ENCODE results near the gene CCR8.

CCR8 gene

GRCh38 chr3:39287216-39288164, 42.0 kb upstream of the CCR8 start:
- H3K9ac ChIP-seq (ENCODE audit: low read depth, low read length, poor library complexity), result no peak overlapping the region

DNA sequence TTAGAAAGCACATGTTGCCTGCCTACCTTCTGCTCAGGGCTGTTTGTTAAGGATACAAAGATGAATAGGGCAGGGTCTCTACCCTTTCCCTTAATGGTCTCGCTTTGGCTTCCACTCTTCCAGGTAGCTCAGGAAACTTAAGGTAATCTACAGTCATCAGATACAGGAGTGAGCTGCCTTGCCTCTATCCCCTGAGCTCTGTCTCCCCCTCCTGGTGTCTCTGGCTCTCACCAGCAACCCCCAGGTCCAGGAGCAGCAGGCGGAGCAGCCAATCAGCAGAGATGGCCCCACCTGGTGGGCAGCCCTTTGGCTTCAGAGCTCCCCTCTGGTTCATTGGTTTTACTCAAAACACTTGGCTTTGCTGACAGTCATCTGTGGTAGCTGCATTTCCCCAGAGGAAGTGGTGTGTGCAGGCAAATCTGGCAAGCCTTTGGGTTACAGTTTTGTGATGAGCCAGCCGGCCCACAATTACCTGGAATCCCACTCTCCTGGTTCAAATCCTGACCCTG, 41.2 kb upstream of the CCR8 start:
- H2AFZ ChIP-seq (ENCODE audit: low read length), result no peak overlapping the region
- H3K23ac ChIP-seq (ENCODE audit: low read depth, low read length, poor library complexity), result no peak overlapping the region
- H2BK120ac ChIP-seq (ENCODE audit: low read depth, low read length), result no peak overlapping the region
- H3K9me3 ChIP-seq (replicated peaks in 1 of 2; ENCODE audit: control insufficient read depth in 2 of 2, insufficient read depth in 1 of 2, low read depth in 1 of 2, low read length in 2 of 2), result no peaks in the 10 kb centered on the region
- H3K27ac ChIP-seq (replicated peaks; ENCODE audit: low read length), result no peak overlapping the region
- no peaks in the 10 kb centered on the region for H3K36me3 ChIP-seq (replicated peaks in 1 of 2; ENCODE audit: control insufficient read depth in 2 of 2, insufficient read depth in 2 of 2, low read length in 2 of 2)
- no peaks in the 10 kb centered on the region for H3K79me1 ChIP-seq (ENCODE audit: low read depth, low read length)
- no peak overlapping the region for H3K4ac ChIP-seq (ENCODE audit: low read length)
- H2BK12ac ChIP-seq (ENCODE audit: low read length), result no peak overlapping the region
- H2BK5ac ChIP-seq (ENCODE audit: low read length), result no peak overlapping the region
- no peak overlapping the region for H3K14ac ChIP-seq (ENCODE audit: low read length)
- H2BK15ac ChIP-seq (ENCODE audit: low read length), result no peak overlapping the region
- no peak overlapping the region for H3K18ac ChIP-seq (ENCODE audit: low read length)
- no peaks in the 10 kb centered on the region for H3K4me1 ChIP-seq (ENCODE audit: control insufficient read depth in 2 of 2, insufficient read depth in 1 of 2, low read depth in 1 of 2, low read length in 2 of 2)
- no peak overlapping the region for H3K9ac ChIP-seq (ENCODE audit: low read depth, low read length, poor library complexity)
- H3K4me2 ChIP-seq (ENCODE audit: insufficient read depth, low read length, poor library complexity, severe bottlenecking), result no peak overlapping the region
- H4K91ac ChIP-seq (ENCODE audit: low read depth, low read length, poor library complexity), result no peak overlapping the region
- H3K27me3 ChIP-seq (ENCODE audit: control insufficient read depth in 3 of 3, insufficient read depth in 3 of 3, low read depth in 1 of 3, low read length in 3 of 3), result no peaks in the 10 kb centered on the region
- WGBS, 2 donors (ENCODE audit: extremely low coverage in 2 of 2, insufficient read length in 2 of 2, insufficient replicate concordance in 1 of 2), result no CpG with 5 or more reads among the region's 3 CpGs
- no peak overlapping the region for H4K8ac ChIP-seq (ENCODE audit: low read depth, low read length)
- no peak overlapping the region for H3K4me3 ChIP-seq (ENCODE audit: low read length in 2 of 2)
- H2AK5ac ChIP-seq (ENCODE audit: low read depth, low read length), result no peak overlapping the region
- DNase-seq (ENCODE audit: low spot score), result peak; percentile 76

More at GRCh38 chr3:39287216-39288164, 42.0 kb upstream of the CCR8 start:
- Histone ChIP-seq H2AFZ (ENCODE audit: low read length) (no peak overlapping the region), H3K4me3 (ENCODE audit: low read length in 2 of 2) (no peak overlapping the region), H2AK5ac (ENCODE audit: low read depth, low read length) (no peak overlapping the region), H3K4me2 (ENCODE audit: insufficient read depth, low read length, poor library complexity, severe bottlenecking) (no peak overlapping the region), H3K27ac (replicated peaks; ENCODE audit: low read length) (no peak overlapping the region), H3K23ac (ENCODE audit: low read depth, low read length, poor library complexity) (no peak overlapping the region), H2BK5ac (ENCODE audit: low read length) (no peak overlapping the region), H3K27me3 (ENCODE audit: control insufficient read depth in 3 of 3, insufficient read depth in 3 of 3, low read depth in 1 of 3, low read length in 3 of 3) (no peaks in the 10 kb centered on the region), H3K14ac (ENCODE audit: low read length) (no peak overlapping the region), H4K91ac (ENCODE audit: low read depth, low read length, poor library complexity) (no peak overlapping the region), H4K8ac (ENCODE audit: low read depth, low read length) (no peak overlapping the region), H2BK120ac (ENCODE audit: low read depth, low read length) (no peak overlapping the region), H3K4ac (ENCODE audit: low read length) (no peak overlapping the region), H3K36me3 (replicated peaks in 1 of 2; ENCODE audit: control insufficient read depth in 2 of 2, insufficient read depth in 2 of 2, low read length in 2 of 2) (no peaks in the 10 kb centered on the region), H3K4me1 (ENCODE audit: control insufficient read depth in 2 of 2, insufficient read depth in 1 of 2, low read depth in 1 of 2, low read length in 2 of 2) (no peaks in the 10 kb centered on the region), H2BK15ac (ENCODE audit: low read length) (no peak overlapping the region), H3K18ac (ENCODE audit: low read length) (no peak overlapping the region), H3K9me3 (replicated peaks in 1 of 2; ENCODE audit: control insufficient read depth in 2 of 2, insufficient read depth in 1 of 2, low read depth in 1 of 2, low read length in 2 of 2) (no peaks in the 10 kb centered on the region), H2BK12ac (ENCODE audit: low read length) (no peak overlapping the region), H3K79me1 (ENCODE audit: low read depth, low read length) (no peaks in the 10 kb centered on the region)
- no CpG with 5 or more reads among the region's 8 CpGs for WGBS, 2 donors (ENCODE audit: extremely low coverage in 2 of 2, insufficient read length in 2 of 2, insufficient replicate concordance in 1 of 2)
- DNase-seq (ENCODE audit: low spot score), result no peak

GRCh38 chr3:39289107-39289506, 40.4 kb upstream of the CCR8 start:
- Histone ChIP-seq H3K4me1 (ENCODE audit: control insufficient read depth in 2 of 2, insufficient read depth in 1 of 2, low read depth in 1 of 2, low read length in 2 of 2) (no peaks in the 10 kb centered on the region), H2BK12ac (ENCODE audit: low read length) (no peak overlapping the region), H3K18ac (ENCODE audit: low read length) (no peak overlapping the region), H3K4me3 (ENCODE audit: low read length in 2 of 2) (no peak overlapping the region), H4K8ac (ENCODE audit: low read depth, low read length) (no peak overlapping the region), H2AFZ (ENCODE audit: low read length) (no peak overlapping the region), H3K14ac (ENCODE audit: low read length) (no peak overlapping the region), H3K4me2 (ENCODE audit: insufficient read depth, low read length, poor library complexity, severe bottlenecking) (no peak overlapping the region), H3K23ac (ENCODE audit: low read depth, low read length, poor library complexity) (no peak overlapping the region), H4K91ac (ENCODE audit: low read depth, low read length, poor library complexity) (no peak overlapping the region), H3K27ac (replicated peaks; ENCODE audit: low read length) (no peak overlapping the region), H2BK120ac (ENCODE audit: low read depth, low read length) (no peak overlapping the region), H3K9ac (ENCODE audit: low read depth, low read length, poor library complexity) (no peak overlapping the region), H2AK5ac (ENCODE audit: low read depth, low read length) (no peak overlapping the region), H2BK5ac (ENCODE audit: low read length) (no peak overlapping the region), H3K27me3 (ENCODE audit: control insufficient read depth in 3 of 3, insufficient read depth in 3 of 3, low read depth in 1 of 3, low read length in 3 of 3) (no peaks in the 10 kb centered on the region), H3K9me3 (replicated peaks in 1 of 2; ENCODE audit: control insufficient read depth in 2 of 2, insufficient read depth in 1 of 2, low read depth in 1 of 2, low read length in 2 of 2) (no peaks in the 10 kb centered on the region), H2BK15ac (ENCODE audit: low read length) (no peak overlapping the region), H3K4ac (ENCODE audit: low read length) (no peak overlapping the region), H3K79me1 (ENCODE audit: low read depth, low read length) (no peaks in the 10 kb centered on the region), H3K36me3 (replicated peaks in 1 of 2; ENCODE audit: control insufficient read depth in 2 of 2, insufficient read depth in 2 of 2, low read length in 2 of 2) (no peaks in the 10 kb centered on the region)
- no peak for DNase-seq (ENCODE audit: low spot score)
- WGBS, 2 donors (ENCODE audit: extremely low coverage in 2 of 2, insufficient read length in 2 of 2, insufficient replicate concordance in 1 of 2), result no CpG with 5 or more reads among the region's 4 CpGs

DNA sequence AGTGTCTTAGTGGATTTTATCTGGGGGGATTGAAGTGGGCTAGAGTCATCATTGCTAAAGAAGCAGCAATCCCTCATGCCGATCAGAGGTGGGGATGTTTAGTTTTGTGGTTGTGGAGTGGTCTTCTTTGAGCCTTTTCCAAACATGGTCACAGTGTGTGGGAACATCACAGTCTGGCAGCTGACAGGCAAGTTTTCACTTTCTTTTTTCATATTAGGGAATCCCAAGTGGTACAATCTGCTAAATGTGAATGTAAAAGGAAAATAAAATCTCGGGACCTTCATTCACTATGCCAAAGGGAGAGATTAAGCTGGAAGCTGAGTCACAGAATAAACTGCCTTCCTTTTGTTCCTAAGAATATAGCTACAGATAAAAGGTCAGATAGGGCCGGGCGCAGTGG, 39.3 kb upstream of the CCR8 start:
- H3K14ac ChIP-seq (ENCODE audit: low read length), result no peak overlapping the region
- H3K36me3 ChIP-seq (replicated peaks in 1 of 2; ENCODE audit: control insufficient read depth in 2 of 2, insufficient read depth in 2 of 2, low read length in 2 of 2), result no peaks in the 10 kb centered on the region
- whole genome bisulfite sequencing, 2 donors (ENCODE audit: extremely low coverage in 2 of 2, insufficient read length in 2 of 2, insufficient replicate concordance in 1 of 2), result no CpG with 5 or more reads among the region's 4 CpGs
- H4K8ac ChIP-seq (ENCODE audit: low read depth, low read length), result no peak overlapping the region
- no peak overlapping the region for H3K23ac ChIP-seq (ENCODE audit: low read depth, low read length, poor library complexity)
- peaks cover 1 to 2% of the 10 kb centered on the region in 2 donors for H3K4me1 ChIP-seq (ENCODE audit: control insufficient read depth in 2 of 2, insufficient read depth in 1 of 2, low read depth in 1 of 2, low read length in 2 of 2)
- no peak overlapping the region for H3K18ac ChIP-seq (ENCODE audit: low read length)
- no peak overlapping the region for H2AFZ ChIP-seq (ENCODE audit: low read length)
- no peak overlapping the region for H3K9ac ChIP-seq (ENCODE audit: low read depth, low read length, poor library complexity)
- no peak overlapping the region for H3K4ac ChIP-seq (ENCODE audit: low read length)
- H3K27me3 ChIP-seq (ENCODE audit: control insufficient read depth in 3 of 3, insufficient read depth in 3 of 3, low read depth in 1 of 3, low read length in 3 of 3), result no peaks in the 10 kb centered on the region
- no peak overlapping the region for H2BK120ac ChIP-seq (ENCODE audit: low read depth, low read length)
- no peak overlapping the region for H3K4me2 ChIP-seq (ENCODE audit: insufficient read depth, low read length, poor library complexity, severe bottlenecking)
- no peak overlapping the region for H2AK5ac ChIP-seq (ENCODE audit: low read depth, low read length)
- no peaks in the 10 kb centered on the region for H3K9me3 ChIP-seq (replicated peaks in 1 of 2; ENCODE audit: control insufficient read depth in 2 of 2, insufficient read depth in 1 of 2, low read depth in 1 of 2, low read length in 2 of 2)
- no peak overlapping the region for H2BK15ac ChIP-seq (ENCODE audit: low read length)
- no peak overlapping the region for H3K4me3 ChIP-seq (ENCODE audit: low read length in 2 of 2)
- no peak for DNase-seq (ENCODE audit: low spot score)
- H4K91ac ChIP-seq (ENCODE audit: low read depth, low read length, poor library complexity), result no peak overlapping the region
- H2BK12ac ChIP-seq (ENCODE audit: low read length), result no peak overlapping the region
- no peak overlapping the region for H3K27ac ChIP-seq (replicated peaks; ENCODE audit: low read length)
- H3K79me1 ChIP-seq (ENCODE audit: low read depth, low read length), result no peaks in the 10 kb centered on the region
- no peak overlapping the region for H2BK5ac ChIP-seq (ENCODE audit: low read length)

Measured in neuronal stem cell (in vitro differentiated cells).